ENCODE results near the gene POLR2J.
A peak's percentile ranks its signal among the peaks of the same experiment; 100 is the strongest.
"Not testable (repeated sequence)": the region's sequence is repeated elsewhere in the genome, so short reads cannot be mapped to it uniquely, and the experiment has no call there.

Gene POLR2J

GRCh38 chr7:102467581-102468477 is 10.9 kb downstream of the POLR2J start:
- no peak for DNase-seq (ENCODE audit: low read depth in 2 of 2, low spot score in 1 of 2)

- no peak for DNase-seq (ENCODE audit: low read depth in 2 of 2, low spot score in 1 of 2)
These were observed 12.6 kb downstream of the POLR2J start for GRCh38 chr7:102466097-102466496.

- DNase-seq (ENCODE audit: low read depth in 2 of 2, low spot score in 1 of 2): peak; percentile 83 to 90
These were observed 14.0 kb downstream of the POLR2J start, which contains the start of the genes ALKBH4 and LRWD1 for GRCh38 chr7:102464577-102465280. ALKBH4 (minus strand) TSS chr7:102464863; CDS start chr7:102464836, 27 bp downstream. LRWD1 (plus strand) TSS chr7:102464984; CDS start chr7:102465081, 97 bp downstream.

GRCh38 chr7:102463841-102464576 is 14.7 kb downstream of the POLR2J start:
- no peak for DNase-seq (ENCODE audit: low read depth in 2 of 2, low spot score in 1 of 2)

- DNase-seq (ENCODE audit: low read depth in 2 of 2, low spot score in 1 of 2): no peak
These were observed 18.3 kb downstream of the POLR2J start for GRCh38 chr7:102460467-102460866.

- DNase-seq (ENCODE audit: low read depth in 2 of 2, low spot score in 1 of 2): no peak
These were observed 19.4 kb downstream of the POLR2J start for GRCh38 chr7:102459221-102459844.

- no peak for DNase-seq (ENCODE audit: low read depth in 2 of 2, low spot score in 1 of 2)
These were observed 21.3 kb downstream of the POLR2J start for GRCh38 chr7:102457352-102457924.

GRCh38 chr7:102456327-102456726 is 22.4 kb downstream of the POLR2J start:
- no peak for DNase-seq (ENCODE audit: low read depth in 2 of 2, low spot score in 1 of 2)

GRCh38 chr7:102455596-102455995 is 23.1 kb downstream of the POLR2J start:
- no peak for DNase-seq (ENCODE audit: low read depth in 2 of 2, low spot score in 1 of 2)

- DNase-seq (ENCODE audit: low read depth in 2 of 2, low spot score in 1 of 2): not testable (repeated sequence)
These were observed 23.8 kb downstream of the POLR2J start for GRCh38 chr7:102454932-102455331.

GRCh38 chr7:102454468-102454867 is 24.3 kb downstream of the POLR2J start:
- DNase-seq (ENCODE audit: low read depth in 2 of 2, low spot score in 1 of 2): no peak

GRCh38 chr7:102453319-102453718 is 25.4 kb downstream of the POLR2J start:
- no peak for DNase-seq (ENCODE audit: low read depth in 2 of 2, low spot score in 1 of 2)

- no peak for DNase-seq (ENCODE audit: low read depth in 2 of 2, low spot score in 1 of 2)
These were observed 26.3 kb downstream of the POLR2J start for GRCh38 chr7:102452451-102452850.

- DNase-seq (ENCODE audit: low read depth in 2 of 2, low spot score in 1 of 2): no peak
These were observed 27.2 kb downstream of the POLR2J start for GRCh38 chr7:102451371-102452054.

- DNase-seq (ENCODE audit: low read depth in 2 of 2, low spot score in 1 of 2): no peak
These were observed 28.5 kb downstream of the POLR2J start for GRCh38 chr7:102450242-102450641.

- no peak for DNase-seq (ENCODE audit: low read depth in 2 of 2, low spot score in 1 of 2)
These were observed 29.6 kb downstream of the POLR2J start for GRCh38 chr7:102449136-102449535.

- no peak for DNase-seq (ENCODE audit: low read depth in 2 of 2, low spot score in 1 of 2)
These were observed 31.4 kb downstream of the POLR2J start for GRCh38 chr7:102447311-102447710.

- no peak for DNase-seq (ENCODE audit: low read depth in 2 of 2, low spot score in 1 of 2)
These were observed 32.1 kb downstream of the POLR2J start for GRCh38 chr7:102446387-102447156.

- DNase-seq (ENCODE audit: low read depth in 2 of 2, low spot score in 1 of 2): no peak
These were observed 33.0 kb downstream of the POLR2J start for GRCh38 chr7:102445674-102446071.
